ENCODE measurements around the gene SMAD6. TPM values are rescaled to one million over a fixed set of nuclear protein-coding genes. Genes with fewer than 3 reads are reported as not detected.

Gene SMAD6
- total RNA-seq, 1 donor: 3.2 TPM

GRCh38 chr15:66719471-66719870 lies 17.4 kb downstream of the SMAD6 start:
- DNase-seq (ENCODE audit: low read depth in 2 of 3, low spot score in 2 of 3): no peak

- DNase-seq (ENCODE audit: low read depth in 2 of 3, low spot score in 2 of 3): peak in 1 of 3 donors; percentile 19
Observed at GRCh38 chr15:66720206-66721010, 18.4 kb downstream of the SMAD6 start.

- DNase-seq (ENCODE audit: low read depth in 2 of 3, low spot score in 2 of 3): no peak
Observed at GRCh38 chr15:66721020-66721419, 19.0 kb downstream of the SMAD6 start.

- DNase-seq (ENCODE audit: low read depth in 2 of 3, low spot score in 2 of 3): no peak
Observed at GRCh38 chr15:66721501-66721937, 19.5 kb downstream of the SMAD6 start.

GRCh38 chr15:66721954-66722353 lies 19.9 kb downstream of the SMAD6 start:
- DNase-seq (ENCODE audit: low read depth in 2 of 3, low spot score in 2 of 3): no peak

GRCh38 chr15:66722757-66723540 lies 20.9 kb downstream of the SMAD6 start:
- no peak for DNase-seq (ENCODE audit: low read depth in 2 of 3, low spot score in 2 of 3)

- no peak for DNase-seq (ENCODE audit: low read depth in 2 of 3, low spot score in 2 of 3)
Observed at GRCh38 chr15:66723826-66724731, 22.0 kb downstream of the SMAD6 start.

GRCh38 chr15:66724732-66725463 lies 22.9 kb downstream of the SMAD6 start:
- no peak for DNase-seq (ENCODE audit: low read depth in 2 of 3, low spot score in 2 of 3)

GRCh38 chr15:66725464-66725785 lies 23.4 kb downstream of the SMAD6 start:
- no peak for DNase-seq (ENCODE audit: low read depth in 2 of 3, low spot score in 2 of 3)

- no peak for DNase-seq (ENCODE audit: low read depth in 2 of 3, low spot score in 2 of 3)
Observed at GRCh38 chr15:66726386-66726785, 24.4 kb downstream of the SMAD6 start.

- no peak for DNase-seq (ENCODE audit: low read depth in 2 of 3, low spot score in 2 of 3)
Observed at GRCh38 chr15:66729331-66729951, 27.4 kb downstream of the SMAD6 start.

GRCh38 chr15:66730168-66731021 lies 28.4 kb downstream of the SMAD6 start:
- peak in 2 of 3 donors; percentile 36 to 69 for DNase-seq (ENCODE audit: low read depth in 2 of 3, low spot score in 2 of 3)

GRCh38 chr15:66733976-66734375 lies 31.9 kb downstream of the SMAD6 start:
- DNase-seq (ENCODE audit: low read depth in 2 of 3, low spot score in 2 of 3): no peak

GRCh38 chr15:66734961-66735908 lies 33.2 kb downstream of the SMAD6 start:
- DNase-seq (ENCODE audit: low read depth in 2 of 3, low spot score in 2 of 3): no peak

- no peak for DNase-seq (ENCODE audit: low read depth in 2 of 3, low spot score in 2 of 3)
Observed at GRCh38 chr15:66735909-66736305, 33.9 kb downstream of the SMAD6 start.

GRCh38 chr15:66737243-66738010 lies 35.4 kb downstream of the SMAD6 start:
- DNase-seq (ENCODE audit: low read depth in 2 of 3, low spot score in 2 of 3): no peak

- no peak for DNase-seq (ENCODE audit: low read depth in 2 of 3, low spot score in 2 of 3)
Observed at GRCh38 chr15:66738116-66738515, 36.1 kb downstream of the SMAD6 start.
